NCI-H2196 treated with DMSO at 0.1 percent for 48 hours (cell line): Measurements from ENCODE around the gene HYI.
"Not testable (repeated sequence)": the region's sequence is repeated elsewhere in the genome, so short reads cannot be mapped to it uniquely, and the experiment has no call there.

Source experiments
- DNase-seq: peaks from one replicate; lab custom pipeline; 2025; ENCODE audit not compliant: unreplicated experiment; lab: John Stamatoyannopoulos, UW

Gene HYI

GRCh38 chr1:43465505-43466067 is 11.9 kb upstream of the HYI start:
- no peak for DNase-seq

GRCh38 chr1:43464681-43465504 is 11.2 kb upstream of the HYI start:
- no peak for DNase-seq

DNA sequence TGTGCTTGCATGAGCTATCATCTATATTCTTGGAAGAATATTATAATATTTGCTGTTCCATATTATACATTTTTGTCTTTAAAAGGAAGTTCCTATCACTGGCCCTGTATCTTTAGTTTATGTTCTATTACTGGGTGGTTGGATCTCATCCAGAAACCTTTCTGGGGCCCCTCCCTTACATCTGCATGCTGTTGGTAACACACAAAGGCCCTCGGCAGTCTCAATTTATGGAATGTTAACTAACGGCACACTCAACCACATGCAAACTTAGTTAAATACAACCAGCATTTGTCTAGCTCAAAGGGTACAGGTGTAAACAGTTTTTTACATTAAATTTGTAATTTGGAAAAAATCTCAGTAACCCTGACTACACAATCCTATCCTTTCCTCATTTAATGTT is 9.7 kb upstream of the HYI start:
- no peak for DNase-seq

GRCh38 chr1:43460988-43461693 is 7.4 kb upstream of the HYI start:
- no peak for DNase-seq

- DNase-seq = not testable (repeated sequence)
Observed at GRCh38 chr1:43458379-43458778, 4.6 kb upstream of the HYI start.

DNA sequence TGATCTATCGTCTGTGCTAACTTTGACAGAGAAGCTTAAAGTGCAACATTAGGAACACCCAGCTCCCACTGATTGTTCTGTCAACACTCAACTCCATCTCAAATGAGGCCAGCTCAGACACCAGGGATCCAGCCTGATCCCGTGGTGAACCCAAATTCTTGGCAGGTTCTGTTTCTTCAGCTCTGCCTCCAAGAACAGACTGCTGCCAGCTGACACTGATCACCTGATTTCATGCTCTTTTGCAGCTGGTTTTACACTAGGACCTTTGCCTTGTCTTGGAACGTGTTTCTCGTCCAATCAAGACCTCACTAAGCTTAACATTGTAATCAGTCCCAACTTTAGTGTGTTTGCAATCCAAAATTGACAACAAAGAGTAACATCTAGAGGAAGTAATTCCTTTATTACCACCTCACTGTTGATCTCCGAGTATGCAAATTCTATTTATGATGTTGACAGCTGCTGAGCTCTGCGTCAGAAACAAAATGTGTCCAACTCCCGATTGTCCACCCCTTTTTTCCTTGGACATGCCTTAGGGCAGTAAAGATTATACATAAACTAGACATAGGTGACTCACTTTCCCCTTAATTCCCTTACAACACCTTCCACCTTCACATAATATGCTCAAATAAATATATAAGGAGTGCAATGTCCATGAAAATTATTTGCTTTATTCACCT is 1.6 kb upstream of the HYI start:
- DNase-seq = no peak

GRCh38 chr1:43454270-43455011 is 710 bp upstream of the HYI start:
- peak; percentile 97 for DNase-seq

DNA sequence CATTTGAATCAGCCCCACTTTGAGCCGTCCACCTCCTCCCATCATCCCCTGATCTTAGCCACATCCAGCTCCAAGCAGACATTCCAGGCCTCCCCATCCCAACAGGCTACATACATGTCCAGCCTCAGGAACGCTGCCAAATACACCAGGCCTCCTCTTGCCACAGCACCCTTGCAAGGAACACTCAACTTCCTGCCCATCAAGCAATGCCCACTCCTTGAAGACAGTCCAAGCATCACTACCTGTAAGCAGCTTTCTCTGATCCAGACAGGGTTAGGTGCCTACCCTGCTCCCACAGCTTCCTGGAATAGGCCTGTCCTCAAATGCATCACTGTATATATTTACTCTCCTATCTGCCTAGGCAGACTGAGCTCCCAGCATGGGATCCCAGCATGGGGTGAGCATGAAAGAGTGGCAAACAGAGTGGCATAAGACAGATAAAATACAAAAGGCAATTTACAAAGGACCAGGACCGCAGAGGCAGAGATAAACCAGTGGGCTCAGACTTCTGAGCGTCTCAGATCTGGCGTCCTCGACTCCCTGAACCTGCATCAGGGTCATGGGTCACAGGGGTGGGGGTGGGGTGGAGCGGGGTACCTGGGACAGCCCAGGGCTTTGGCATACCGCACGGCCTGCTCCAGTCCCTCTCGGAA is 816 bp downstream of the HYI start:
- DNase-seq = no peak

GRCh38 chr1:43451701-43452532 is 1.8 kb downstream of the HYI start:
- no peak for DNase-seq

GRCh38 chr1:43451157-43451591 is 2.6 kb downstream of the HYI start:
- no peak for DNase-seq

DNA sequence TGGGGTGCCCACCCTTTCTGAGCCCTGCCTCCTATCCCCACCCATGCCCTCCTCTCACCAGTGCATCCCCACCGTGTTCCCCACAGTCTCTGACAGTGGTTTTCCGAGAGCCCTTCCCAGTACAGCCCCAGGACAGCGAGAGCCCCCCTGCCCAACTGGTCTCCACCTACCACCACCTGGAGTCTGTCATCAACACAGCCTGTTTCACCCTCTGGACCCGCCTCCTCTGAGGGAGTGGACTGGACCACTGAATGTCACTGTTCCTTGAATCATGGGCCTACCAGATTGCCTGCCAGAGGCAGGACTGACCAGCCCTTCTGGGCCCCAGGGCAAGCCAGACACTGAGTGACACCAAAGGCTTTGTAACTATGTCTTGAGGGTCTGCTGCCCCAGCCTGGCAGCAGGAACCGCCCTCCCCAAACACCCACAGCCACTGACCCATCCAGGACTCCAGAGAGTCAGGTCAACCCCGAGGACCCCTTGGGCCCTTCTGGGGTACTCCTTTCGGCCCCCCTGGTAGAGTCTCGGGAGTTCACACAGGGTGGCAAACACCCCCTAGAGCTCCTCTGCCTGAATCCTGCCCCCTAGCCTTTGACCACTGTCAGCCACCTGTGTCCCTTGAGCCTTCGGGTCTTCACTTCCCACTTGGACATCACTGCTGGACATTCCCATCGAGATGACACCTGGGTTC is 3.3 kb downstream of the HYI start:
- no peak for DNase-seq

- no peak for DNase-seq
Observed at GRCh38 chr1:43449708-43450069, 4.0 kb downstream of the HYI start.

DNA sequence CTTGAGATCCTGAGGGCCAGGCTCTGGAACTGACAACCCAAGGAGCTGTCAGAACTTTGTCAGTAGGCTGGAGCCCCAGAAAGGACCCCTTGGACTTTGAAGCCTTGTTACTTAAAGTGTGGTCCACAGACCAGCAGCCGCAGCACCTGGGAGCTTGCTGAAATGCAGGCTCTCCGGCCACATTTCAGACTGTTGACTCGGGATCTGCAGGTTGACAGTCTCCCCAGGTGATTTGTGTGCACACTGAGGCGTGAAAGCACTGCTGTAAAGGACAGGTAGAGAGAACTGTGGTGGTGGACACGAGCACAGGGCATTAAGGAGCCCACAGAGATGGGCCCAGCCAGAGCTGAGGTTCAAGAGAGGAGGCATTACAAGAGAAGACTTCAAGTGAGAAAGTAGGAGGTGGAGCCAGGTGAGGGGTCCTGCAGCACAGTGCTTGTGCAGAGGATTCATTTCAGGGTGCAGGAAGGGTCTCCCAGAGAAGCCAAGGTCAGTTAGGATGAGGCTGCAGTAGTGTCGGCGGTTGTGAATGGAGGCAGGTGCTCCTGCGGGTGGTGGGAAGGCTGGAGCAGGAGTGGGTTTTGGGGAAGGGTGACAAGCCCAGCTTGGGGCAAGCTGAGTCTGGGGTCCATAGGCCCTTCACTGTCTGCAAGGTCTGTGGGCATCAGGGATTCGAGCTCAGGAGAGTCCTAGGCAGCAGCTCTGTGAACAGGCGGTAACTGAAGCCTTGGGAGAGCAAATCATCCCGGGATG is 4.6 kb downstream of the HYI start:
- DNase-seq = no peak

GRCh38 chr1:43447891-43448708 is 5.6 kb downstream of the HYI start:
- DNase-seq = no peak

GRCh38 chr1:43446881-43447835 is 6.6 kb downstream of the HYI start:
- DNase-seq = no peak

DNA sequence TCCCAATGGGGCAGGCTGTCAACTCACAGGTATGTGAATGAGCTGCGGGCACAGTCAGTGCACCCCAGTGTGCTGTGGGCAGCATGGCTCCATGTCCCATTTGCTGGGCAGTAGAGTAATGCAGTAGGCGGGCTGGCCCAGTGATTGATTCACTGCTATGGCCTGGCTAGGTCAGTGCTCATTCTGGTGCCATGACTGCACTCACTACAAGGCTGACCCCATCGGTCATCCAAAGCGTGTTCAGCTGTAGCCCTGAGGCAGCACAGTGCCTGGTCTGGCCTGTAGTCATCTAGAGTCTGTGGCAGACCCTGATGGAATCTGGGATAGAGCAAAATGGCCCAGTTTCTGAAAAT is 7.4 kb downstream of the HYI start:
- DNase-seq = no peak
